SJCRH30 (cell line): ENCODE results near the gene OSBPL6. TPM values are rescaled to one million over a fixed set of nuclear protein-coding genes. Genes with fewer than 3 reads are reported as not detected.
"Not testable (repeated sequence)": the region's sequence is repeated elsewhere in the genome, so short reads cannot be mapped to it uniquely, and the experiment has no call there.

Experiments used
- DNase-seq, 2 experiments: peaks; one replicate each; pipeline ENCODE4 v3.0.0-alpha.2; 2015 to 2020
- H3K27ac ChIP-seq: fragments of 250-450 bp; sonication (Bioruptor Pico); 2 replicates; pipeline ENCODE4 v1.5.1; 2020; ENCODE audit warnings: mild to moderate bottlenecking, moderate library complexity
- H3K27me3 ChIP-seq: fragments of 250-450 bp; sonication (Bioruptor Pico); 2 replicates; pipeline ENCODE4 v1.5.1; 2020; ENCODE audit warnings: mild to moderate bottlenecking, moderate library complexity
- H3K36me3 ChIP-seq: fragments of 250-450 bp; sonication (Bioruptor Pico); 2 replicates; pipeline ENCODE4 v1.5.1; 2020; ENCODE audit warnings: mild to moderate bottlenecking, moderate library complexity
- H3K4me1 ChIP-seq: fragments of 250-450 bp; sonication (Bioruptor Pico); 2 replicates; pipeline ENCODE4 v1.5.1; 2020; ENCODE audit warnings: mild to moderate bottlenecking, moderate library complexity
- H3K4me3 ChIP-seq: fragments of 250-450 bp; sonication (Bioruptor Pico); 2 replicates; pipeline ENCODE4 v1.5.1; 2020; ENCODE audit warnings: mild to moderate bottlenecking, moderate library complexity
- H3K9me3 ChIP-seq: fragments of 250-450 bp; sonication (Bioruptor Pico); replicated peaks from 2 replicates; pipeline ENCODE4 v1.5.1; 2020; ENCODE audit warnings: mild to moderate bottlenecking, moderate library complexity
- total RNA-seq: library from RNA; depleted of rRNA; stranded (reverse); fragments of >200 nt; shearing (Covaris generic); gene quantifications from 2 replicates; pipeline ENCODE4 v1.2.3, GENCODE V29; 2014

Gene OSBPL6
- total RNA-seq, 1 experiment from 2014 or later, result 14.6 TPM

DNA sequence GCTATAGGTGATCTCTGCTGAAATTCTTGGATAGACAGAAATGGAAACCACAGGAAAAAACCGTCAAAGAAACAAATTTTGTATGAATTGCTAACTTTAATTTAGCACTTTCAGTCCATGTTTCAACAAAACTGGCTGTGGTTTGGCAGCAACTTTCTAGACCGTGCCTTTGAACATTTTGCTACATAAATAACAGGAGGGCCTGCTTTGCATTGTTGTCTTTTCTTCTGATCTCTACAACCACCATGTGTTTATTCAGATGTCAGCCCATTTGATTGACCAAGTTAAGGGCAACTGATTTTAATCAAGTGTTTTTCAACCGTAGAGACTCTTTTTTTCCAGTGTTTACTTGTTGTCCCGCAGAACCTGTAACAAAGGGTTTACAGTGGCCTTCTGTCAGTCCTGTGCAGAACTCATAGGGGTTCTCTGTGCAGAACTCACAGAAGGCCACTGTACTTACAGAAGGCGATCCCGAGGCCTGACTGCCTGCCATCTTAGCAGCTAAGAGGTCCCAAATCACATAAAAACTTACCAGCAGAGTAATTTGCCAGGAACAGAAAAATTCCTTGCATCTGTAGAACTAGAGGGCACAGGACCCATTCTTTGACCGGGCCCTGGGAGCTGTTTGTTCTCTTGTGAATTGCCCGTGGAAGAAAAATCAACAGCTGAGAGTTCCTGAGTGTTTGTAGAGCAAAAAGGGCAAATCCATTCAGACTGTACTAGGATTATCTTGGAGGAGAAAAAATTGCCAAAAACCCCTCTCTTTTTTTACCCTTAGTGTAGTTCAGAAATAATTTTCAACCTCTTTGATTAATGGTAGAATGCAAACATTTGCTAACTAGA is 136.1 kb downstream of the OSBPL6 start:
- Histone ChIP-seq H3K4me3 (no peak overlapping the region), H3K27me3 (no peaks in the 10 kb centered on the region), H3K27ac (no peak overlapping the region), H3K36me3 (no peaks in the 10 kb centered on the region), H3K9me3 (no peaks in the 10 kb centered on the region), H3K4me1 (peaks cover 10% of the 10 kb centered on the region)
- DNase-seq, result no peak

GRCh38 chr2:178331474-178332432 is 137.4 kb downstream of the OSBPL6 start:
- H3K9me3 ChIP-seq, result no peaks in the 10 kb centered on the region
- no peak overlapping the region for H3K27ac ChIP-seq
- peaks cover 1% of the 10 kb centered on the region; the same call in 1 of the 2 replicates for H3K36me3 ChIP-seq
- H3K4me1 ChIP-seq, result peaks cover 10% of the 10 kb centered on the region
- no peak overlapping the region for H3K4me3 ChIP-seq
- peak in 1 of 2 experiments; percentile 6 for DNase-seq
- H3K27me3 ChIP-seq, result no peaks in the 10 kb centered on the region

GRCh38 chr2:178333851-178334250 is 139.5 kb downstream of the OSBPL6 start:
- DNase-seq, result peak in 1 of 2 experiments; percentile 25
- Histone ChIP-seq H3K9me3 (no peaks in the 10 kb centered on the region), H3K27ac (no peak overlapping the region), H3K27me3 (no peaks in the 10 kb centered on the region), H3K4me1 (peaks cover 10% of the 10 kb centered on the region), H3K4me3 (no peak overlapping the region), H3K36me3 (peaks cover 4% of the 10 kb centered on the region; the same call in 1 of the 2 replicates)

GRCh38 chr2:178335230-178335629 is 140.9 kb downstream of the OSBPL6 start:
- DNase-seq, result no peak
- Histone ChIP-seq H3K4me3 (no peak overlapping the region), H3K27me3 (no peaks in the 10 kb centered on the region), H3K36me3 (peaks cover 13% of the 10 kb centered on the region), H3K4me1 (peaks cover 10% of the 10 kb centered on the region), H3K9me3 (no peaks in the 10 kb centered on the region), H3K27ac (no peak overlapping the region)

DNA sequence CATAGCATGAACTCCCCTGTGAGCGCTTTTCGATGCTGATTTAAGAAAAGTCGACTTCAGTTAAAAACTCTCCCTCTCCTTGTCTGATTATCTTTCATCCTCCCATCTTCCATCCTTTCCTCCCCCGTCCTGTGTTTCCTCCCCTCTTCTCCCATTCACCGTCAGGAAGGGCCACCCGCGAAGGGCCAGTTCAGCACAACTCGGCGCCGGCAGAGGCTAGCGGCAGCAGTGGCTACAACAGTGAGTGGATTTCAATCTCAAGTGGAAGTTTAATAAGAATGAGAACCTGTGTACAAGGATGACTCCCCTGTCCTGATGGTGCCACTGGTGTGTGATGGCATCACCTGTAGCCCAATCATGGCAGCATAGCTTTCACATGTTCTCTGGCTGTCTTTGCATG is 149.8 kb downstream of the OSBPL6 start:
- Histone ChIP-seq H3K36me3 (peaks cover 13% of the 10 kb centered on the region; the same call in 1 of the 2 replicates), H3K4me3 (no peak overlapping the region), H3K4me1 (no peaks in the 10 kb centered on the region), H3K27ac (no peak overlapping the region), H3K27me3 (no peaks in the 10 kb centered on the region), H3K9me3 (no peaks in the 10 kb centered on the region)
- no peak for DNase-seq

DNA sequence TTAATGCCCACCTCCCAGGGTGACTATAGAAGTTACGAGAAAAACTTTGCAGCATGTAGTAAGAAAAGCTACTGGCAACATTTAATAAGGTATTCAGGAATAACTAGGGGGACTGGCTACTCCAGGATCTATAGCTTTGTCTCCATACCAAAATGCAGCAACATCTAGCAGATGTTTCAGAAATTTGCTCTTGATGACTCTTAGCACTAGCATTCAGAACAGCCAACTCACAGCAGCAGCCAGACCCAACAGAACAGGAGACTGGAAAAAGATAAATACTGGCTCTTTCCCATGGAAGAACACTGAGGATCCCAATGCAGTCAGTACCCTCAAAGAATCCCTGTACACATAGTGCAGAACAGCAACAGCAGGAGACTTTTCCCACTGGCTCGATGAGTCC is 151.6 kb downstream of the OSBPL6 start:
- Histone ChIP-seq H3K9me3 (no peaks in the 10 kb centered on the region), H3K4me3 (no peak overlapping the region), H3K27me3 (no peaks in the 10 kb centered on the region), H3K4me1 (no peaks in the 10 kb centered on the region), H3K27ac (no peak overlapping the region), H3K36me3 (peaks cover 6% of the 10 kb centered on the region; the same call in 1 of the 2 replicates)
- DNase-seq, result no peak

DNA sequence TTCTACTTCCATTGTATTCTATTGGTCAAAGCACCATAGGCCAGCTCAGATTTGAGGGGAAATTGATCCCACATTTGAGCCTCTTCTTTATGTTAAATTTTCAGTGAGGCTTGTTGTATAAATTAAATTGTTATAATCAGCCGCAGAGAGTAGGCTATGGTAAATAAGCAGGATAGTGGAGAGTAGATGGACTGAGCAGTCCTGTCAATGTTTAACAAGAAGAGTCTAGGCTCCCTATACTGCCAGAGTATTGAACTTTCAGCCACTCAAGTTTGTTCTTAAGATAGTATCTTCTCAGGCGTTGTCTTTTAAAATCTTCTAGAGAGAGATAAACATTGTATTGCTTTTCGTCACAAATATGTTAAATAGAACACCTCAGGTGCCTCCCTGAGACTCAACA is 155.7 kb downstream of the OSBPL6 start:
- no peak overlapping the region for H3K27ac ChIP-seq
- H3K27me3 ChIP-seq, result no peaks in the 10 kb centered on the region
- 0 out of 2 replicates have a peak, but pooled peaks cover 4% of the 10 kb centered on the region for H3K9me3 ChIP-seq
- H3K4me1 ChIP-seq, result no peaks in the 10 kb centered on the region
- no peak overlapping the region for H3K4me3 ChIP-seq
- H3K36me3 ChIP-seq, result peaks cover 5% of the 10 kb centered on the region; the same call in 1 of the 2 replicates
- no peak for DNase-seq

GRCh38 chr2:178357704-178358103 is 163.4 kb downstream of the OSBPL6 start:
- not testable (repeated sequence) for DNase-seq, H3K4me1 ChIP-seq, H3K36me3 ChIP-seq, H3K4me3 ChIP-seq, H3K27ac ChIP-seq, H3K9me3 ChIP-seq, H3K27me3 ChIP-seq

- Histone ChIP-seq H3K27ac (no peak overlapping the region), H3K4me1 (no peaks in the 10 kb centered on the region), H3K9me3 (peaks cover 7% of the 10 kb centered on the region; the same call in 1 of the 2 replicates), H3K4me3 (no peak overlapping the region), H3K36me3 (peaks cover 7% of the 10 kb centered on the region; the same call in 1 of the 2 replicates), H3K27me3 (no peaks in the 10 kb centered on the region)
- DNase-seq, result no peak
These were observed 165.0 kb downstream of the OSBPL6 start for GRCh38 chr2:178359192-178359912.

DNA sequence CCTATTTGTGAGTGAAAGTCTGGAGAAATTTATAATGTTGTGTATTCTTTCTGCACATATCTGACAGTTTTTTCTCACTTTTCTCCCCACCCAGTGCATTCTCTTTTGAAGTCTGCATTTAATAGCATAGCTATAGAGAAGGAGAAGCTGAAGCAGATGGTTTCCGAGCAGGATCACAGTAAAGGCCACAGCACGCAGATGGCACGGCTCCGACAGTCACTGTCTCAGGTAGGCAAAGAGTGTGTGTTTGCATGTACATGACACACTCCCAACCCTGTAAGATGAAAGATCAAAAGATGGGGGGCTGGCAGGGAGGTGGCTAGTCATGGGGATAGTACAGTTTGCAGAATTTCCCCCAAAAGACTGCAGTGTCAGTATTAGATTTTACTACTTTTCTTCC is 167.3 kb downstream of the OSBPL6 start:
- Histone ChIP-seq H3K9me3 (peaks cover 3% of the 10 kb centered on the region; the same call in 1 of the 2 replicates), H3K27ac (no peak overlapping the region), H3K4me3 (no peak overlapping the region), H3K27me3 (no peaks in the 10 kb centered on the region), H3K4me1 (no peaks in the 10 kb centered on the region), H3K36me3 (peaks cover 7% of the 10 kb centered on the region; the same call in 1 of the 2 replicates)
- no peak for DNase-seq

DNA sequence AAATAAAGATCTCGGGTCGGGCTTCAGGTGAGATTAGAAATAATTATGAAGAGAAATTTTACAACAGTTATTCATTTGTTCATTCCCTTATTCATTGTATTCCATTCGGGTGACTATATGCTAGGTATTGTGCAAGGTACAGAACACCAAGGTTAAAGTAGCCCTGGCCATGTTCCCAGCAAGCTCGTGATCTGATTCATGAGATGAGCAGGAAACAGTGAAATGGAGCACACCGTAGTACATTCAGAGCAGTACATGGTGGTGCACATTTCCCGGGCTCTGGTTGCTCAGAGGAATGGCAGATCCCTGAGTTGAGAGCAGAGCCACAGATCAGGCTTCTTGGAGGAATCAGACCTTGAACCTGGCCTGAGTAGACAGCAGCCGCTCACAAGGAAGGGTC is 168.9 kb downstream of the OSBPL6 start:
- Histone ChIP-seq H3K36me3 (peaks cover 7% of the 10 kb centered on the region; the same call in 1 of the 2 replicates), H3K4me1 (no peaks in the 10 kb centered on the region), H3K4me3 (no peak overlapping the region), H3K27ac (no peak overlapping the region), H3K9me3 (peaks cover 3% of the 10 kb centered on the region; the same call in 1 of the 2 replicates), H3K27me3 (no peaks in the 10 kb centered on the region)
- DNase-seq, result no peak

- Histone ChIP-seq H3K4me3 (no peak overlapping the region), H3K36me3 (peaks cover 7% of the 10 kb centered on the region; the same call in 1 of the 2 replicates), H3K4me1 (no peaks in the 10 kb centered on the region), H3K27ac (no peak overlapping the region), H3K27me3 (no peaks in the 10 kb centered on the region), H3K9me3 (no peaks in the 10 kb centered on the region)
- no peak for DNase-seq
These were observed 170.8 kb downstream of the OSBPL6 start for GRCh38 chr2:178365116-178365515.

DNA sequence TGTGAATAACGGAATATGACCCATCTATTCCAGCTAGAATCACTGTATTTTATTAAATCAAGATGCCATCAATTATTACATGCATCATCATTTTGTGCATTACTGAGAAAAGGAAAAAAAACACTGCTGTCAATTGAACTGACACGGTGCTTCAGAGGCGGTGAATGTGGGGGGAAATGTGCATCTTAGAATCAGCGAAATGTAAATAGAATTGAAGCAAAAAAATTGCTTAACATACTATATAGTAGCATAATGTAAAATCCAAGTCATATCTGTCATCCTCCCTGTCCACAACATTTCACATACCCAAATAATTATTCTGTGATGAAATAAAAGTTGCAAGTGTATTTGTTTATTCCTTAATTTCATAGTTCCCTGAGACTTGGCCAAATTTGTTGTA is 172.1 kb downstream of the OSBPL6 start:
- Histone ChIP-seq H3K4me1 (no peaks in the 10 kb centered on the region), H3K4me3 (no peak overlapping the region), H3K9me3 (no peaks in the 10 kb centered on the region), H3K36me3 (peaks cover 7% of the 10 kb centered on the region; the same call in 1 of the 2 replicates), H3K27me3 (no peaks in the 10 kb centered on the region), H3K27ac (no peak overlapping the region)
- DNase-seq, result no peak

DNA sequence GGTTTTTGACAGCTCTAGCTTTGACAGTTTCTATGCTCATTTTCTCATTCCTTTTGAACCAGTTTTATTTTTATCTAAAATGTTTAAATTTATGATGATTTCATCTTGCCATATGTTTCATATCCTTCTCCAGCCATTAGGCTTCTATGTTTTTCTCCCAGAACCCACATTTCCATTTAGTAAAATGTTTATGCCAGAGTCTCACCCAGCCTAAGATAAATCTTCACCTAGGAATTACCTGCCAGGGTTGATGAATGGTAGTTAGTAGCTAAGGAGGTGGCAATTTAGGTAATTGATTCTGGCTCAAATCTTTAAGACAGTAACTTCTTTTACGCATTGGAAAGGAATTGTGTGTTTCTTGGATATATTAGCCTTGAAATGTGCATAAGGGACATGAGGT is 173.0 kb downstream of the OSBPL6 start:
- no peak overlapping the region for H3K4me3 ChIP-seq
- H3K27me3 ChIP-seq, result no peaks in the 10 kb centered on the region
- no peaks in the 10 kb centered on the region for H3K9me3 ChIP-seq
- peaks cover 2% of the 10 kb centered on the region; the same call in 1 of the 2 replicates for H3K36me3 ChIP-seq
- no peak overlapping the region for H3K27ac ChIP-seq
- no peaks in the 10 kb centered on the region for H3K4me1 ChIP-seq
- DNase-seq, result no peak
